IMR-90 (cell line): ENCODE results near the gene LDLRAD4. TPM values are rescaled to one million over a fixed set of nuclear protein-coding genes. Genes with fewer than 3 reads are reported as not detected.

Experiments
- ATAC-seq: fragments of 200-7000 bp; cut with Tn5 transposase; 2 replicates; pipeline ENCODE4 v1.9.1; 2020; ENCODE audit warnings: low read depth, mild to moderate bottlenecking, moderate library complexity
- BruUV-seq: library from RNA; stranded (reverse); fragments of 400-500 nt; replicated peaks from 2 replicates; lab custom pipeline; 2021; lab: Mats Ljungman, UMichigan
- CTCF ChIA-PET: fragments of 300-600 bp; formaldehyde crosslinking; extraction: SDS; loops from one replicate; lab custom pipeline; 2021; ENCODE audit warnings: antibody characterized with exemption; lab: Yijun Ruan, JAX
- POLR2A ChIA-PET: fragments of 300-600 bp; sonication (Branson Sonifier 250); formaldehyde crosslinking; loops from one replicate; lab custom pipeline; 2022; ENCODE audit warnings: antibody characterized with exemption; ENCODE audit not compliant: unreplicated experiment; lab: Charles Lee
- DNase-seq: peaks from one replicate; pipeline ENCODE4 v3.0.0; 2013
- H2AFZ ChIP-seq: replicated peaks from 2 replicates; pipeline ENCODE3; 2013; ENCODE audit warnings: low read length, mild to moderate bottlenecking; ENCODE audit not compliant: poor library complexity
- H2AK5ac ChIP-seq: 2 replicates; pipeline ENCODE4 v1.6.1; 2013; ENCODE audit warnings: low read depth, low read length, inconsistent platforms
- H2AK9ac ChIP-seq: replicated peaks from 2 replicates; pipeline ENCODE3; 2013; ENCODE audit warnings: mild to moderate bottlenecking, low read depth, low read length, moderate library complexity; ENCODE audit not compliant: poor library complexity
- H2BK120ac ChIP-seq: 2 replicates; pipeline ENCODE4 v1.6.1; 2013; ENCODE audit warnings: low read depth, low read length, inconsistent platforms
- H2BK15ac ChIP-seq: 3 replicates; pipeline ENCODE4 v1.6.1; 2013; ENCODE audit warnings: low read depth, low read length, inconsistent platforms
- H2BK20ac ChIP-seq: 2 replicates; pipeline ENCODE4 v1.6.1; 2013; ENCODE audit warnings: low read depth, mild to moderate bottlenecking, inconsistent platforms, low read length, moderate library complexity
- H2BK5ac ChIP-seq: 2 replicates; pipeline ENCODE4 v1.6.1; 2013; ENCODE audit warnings: mild to moderate bottlenecking, low read depth, low read length, inconsistent platforms; ENCODE audit not compliant: poor library complexity, severe bottlenecking
- H3K14ac ChIP-seq: replicated peaks from 2 replicates; pipeline ENCODE4 v1.6.1; 2013; ENCODE audit warnings: low read depth, low read length, inconsistent platforms
- H3K18ac ChIP-seq: 2 replicates; pipeline ENCODE4 v1.6.1; 2013; ENCODE audit warnings: low read depth, low read length, control low read depth
- H3K23ac ChIP-seq: 2 replicates; pipeline ENCODE4 v1.6.1; 2013; ENCODE audit warnings: low read depth, low read length, inconsistent platforms
- H3K27ac ChIP-seq: 2 replicates; pipeline ENCODE4 v1.5.1; 2013; ENCODE audit warnings: mild to moderate bottlenecking, control low read depth, low read length; ENCODE audit not compliant: insufficient read depth
- H3K27me3 ChIP-seq: 2 replicates; pipeline ENCODE4 v1.6.1; 2013; ENCODE audit warnings: low read length; ENCODE audit not compliant: control insufficient read depth, insufficient read depth
- H3K36me3 ChIP-seq: 2 replicates; pipeline ENCODE4 v1.6.1; 2013; ENCODE audit warnings: low read length, mixed read lengths; ENCODE audit not compliant: control insufficient read depth, insufficient read depth
- H3K4ac ChIP-seq: 2 replicates; pipeline ENCODE4 v1.6.1; 2013; ENCODE audit warnings: low read depth, low read length, inconsistent platforms
- H3K4me1 ChIP-seq: 2 replicates; pipeline ENCODE4 v1.6.1; 2013; ENCODE audit warnings: low read length, mixed read lengths; ENCODE audit not compliant: control insufficient read depth, insufficient read depth
- H3K4me2 ChIP-seq: 2 replicates; pipeline ENCODE4 v1.6.1; 2013; ENCODE audit warnings: low read depth, mild to moderate bottlenecking, control low read depth, low read length, moderate library complexity
- H3K4me3 ChIP-seq: 2 replicates; pipeline ENCODE4 v1.5.1; 2013; ENCODE audit warnings: low read depth, mild to moderate bottlenecking, control low read depth, low read length, moderate library complexity; ENCODE audit not compliant: insufficient read depth
- H3K56ac ChIP-seq: 2 replicates; pipeline ENCODE4 v1.6.1; 2013; ENCODE audit warnings: low read length, inconsistent platforms; ENCODE audit not compliant: insufficient read depth; ENCODE audit errors: extremely low read depth
- H3K79me1 ChIP-seq, 2 experiments: 2 replicates each; pipeline ENCODE4 v1.6.1; 2013; ENCODE audit warnings: low read length in 2 of 2, inconsistent platforms in 1 of 2, low read depth in 1 of 2
- H3K9ac ChIP-seq: 2 replicates; pipeline ENCODE4 v1.6.1; 2013; ENCODE audit warnings: low read depth, low read length, control low read depth
- H3K9me1 ChIP-seq: 2 replicates; pipeline ENCODE4 v1.6.1; 2013; ENCODE audit warnings: low read length, inconsistent platforms; ENCODE audit not compliant: insufficient read depth
- H3K9me3 ChIP-seq: 2 replicates; pipeline ENCODE4 v1.6.1; 2013; ENCODE audit warnings: low read length; ENCODE audit not compliant: control insufficient read depth, insufficient read depth
- H4K20me1 ChIP-seq: 2 replicates; pipeline ENCODE4 v1.6.1; 2013; ENCODE audit warnings: low read length, inconsistent platforms; ENCODE audit not compliant: insufficient read depth
- H4K5ac ChIP-seq: 2 replicates; pipeline ENCODE4 v1.6.1; 2013; ENCODE audit warnings: mild to moderate bottlenecking, low read depth, low read length, control low read depth
- H4K8ac ChIP-seq, 2 experiments: 2 replicates each; pipeline ENCODE4 v1.6.1; 2013; ENCODE audit warnings: low read depth in 2 of 2, low read length in 2 of 2, control low read depth in 1 of 2, inconsistent platforms in 1 of 2
- H4K91ac ChIP-seq: 2 replicates; pipeline ENCODE4 v1.6.1; 2013; ENCODE audit warnings: low read depth, low read length, inconsistent platforms; ENCODE audit not compliant: insufficient read depth
- BHLHE40 ChIP-seq: fragments of 150-350 bp; IDR thresholded peaks from 2 replicates; pipeline ENCODE4 v1.6.1; 2016; ENCODE audit warnings: mild to moderate bottlenecking, low read depth, low read length
- CEBPB ChIP-seq: IDR thresholded peaks from 2 replicates; pipeline ENCODE4 v1.6.1; 2012; ENCODE audit warnings: low read depth, low read length, improper control_type of control experiment
- CHD1 ChIP-seq: IDR thresholded peaks from 2 replicates; pipeline ENCODE4 v1.6.1; 2012; ENCODE audit warnings: low read depth, low read length, improper control_type of control experiment
- FOS ChIP-seq: fragments of 150-350 bp; IDR thresholded peaks from 2 replicates; pipeline ENCODE4 v1.6.1; 2016; ENCODE audit warnings: low read depth, low read length
- MAFK ChIP-seq: IDR thresholded peaks from 2 replicates; pipeline ENCODE4 v1.6.1; 2012; ENCODE audit warnings: low read depth, low read length, improper control_type of control experiment
- MAZ ChIP-seq: IDR thresholded peaks from 2 replicates; pipeline ENCODE4 v1.6.1; 2012; ENCODE audit warnings: low read depth, mild to moderate bottlenecking, low read length, improper control_type of control experiment, moderate library complexity, borderline replicate concordance
- MXI1 ChIP-seq: IDR thresholded peaks from 2 replicates; pipeline ENCODE4 v1.6.1; 2012; ENCODE audit warnings: low read depth, mild to moderate bottlenecking, low read length, moderate library complexity, borderline replicate concordance
- NFE2L2 ChIP-seq: fragments of 150-350 bp; IDR thresholded peaks from 2 replicates; pipeline ENCODE4 v1.6.1; 2016; ENCODE audit warnings: low read depth, mild to moderate bottlenecking, low read length
- POLR2A ChIP-seq: IDR thresholded peaks from 2 replicates; pipeline ENCODE4 v1.6.1; 2012; ENCODE audit warnings: mild to moderate bottlenecking, low read depth, low read length
- RAD21 ChIP-seq: IDR thresholded peaks from 2 replicates; pipeline ENCODE4 v1.6.1; 2012; ENCODE audit warnings: low read length, improper control_type of control experiment
- RCOR1 ChIP-seq: IDR thresholded peaks from 2 replicates; pipeline ENCODE4 v1.6.1; 2012; ENCODE audit warnings: mild to moderate bottlenecking, low read length, improper control_type of control experiment; ENCODE audit not compliant: insufficient replicate concordance
- RFX5 ChIP-seq: IDR thresholded peaks from 2 replicates; pipeline ENCODE4 v1.8.0; 2012; ENCODE audit warnings: low read depth, mild to moderate bottlenecking, low read length, moderate library complexity
- SMC3 ChIP-seq: fragments of 150-350 bp; IDR thresholded peaks from 2 replicates; pipeline ENCODE4 v1.6.1; 2016; ENCODE audit warnings: low read depth, mild to moderate bottlenecking, antibody characterized with exemption, low read length, moderate library complexity
- WGBS, 2 experiments: methylation state at CpG; one replicate each; pipeline versions ENCODE4 v1.1.5 to v1.1.7; 2013; ENCODE audit warnings: missing lambda C conversion rate in 2 of 2; ENCODE audit not compliant: insufficient read length in 1 of 2; ENCODE audit errors: extremely low coverage in 2 of 2; 5-methylcytosine and 5-hydroxymethylcytosine counted together
- dilution Hi-C: fragments of 300-500 bp; cut with HindIII; formaldehyde crosslinking; loops from one replicate; pipeline ENCODE4 v1.14.3; 2018; ENCODE audit warnings: low sequenced_read_pairs; ENCODE audit not compliant: unreplicated experiment
- in situ Hi-C: fragments of 300-500 bp; cut with MboI; formaldehyde crosslinking; loops from 3 replicates; pipeline ENCODE4 v1.14.3; 2019; ENCODE audit warnings: low sequenced_read_pairs, inconsistent platforms, mixed read lengths
- intact Hi-C: fragments of 100-400 bp; cut with micrococcal nuclease; formaldehyde crosslinking; loops from 2 replicates; pipeline ENCODE4 v1.10.0; 2022
- polyA plus RNA-seq, 3 experiments: library from polyadenylated mRNA; depleted of rRNA; stranded (reverse); fragments of >200 nt; gene quantifications; 2 replicates each; pipeline ENCODE4 v1.2.3, GENCODE V29; 2012; ENCODE audit warnings: low replicate concordance in 1 of 3
- total RNA-seq: library from RNA; depleted of rRNA; stranded (reverse); fragments of >200 nt; gene quantifications from 2 replicates; pipeline ENCODE4 v1.2.3, GENCODE V29; 2012
- TF ChIP-seq, protein P1 (sequence below): fragments of 150-350 bp; IDR thresholded peaks from 2 replicates; pipeline ENCODE4 v1.6.1; 2016; ENCODE audit warnings: low read depth, mild to moderate bottlenecking, low read length, moderate library complexity, borderline replicate concordance
- TF ChIP-seq, protein P2 (sequence below): fragments of 150-350 bp; IDR thresholded peaks from 2 replicates; pipeline ENCODE4 v1.6.1; 2017; ENCODE audit warnings: mild to moderate bottlenecking, antibody characterized with exemption, low read length, low read depth
- TF ChIP-seq, protein P3 (sequence below): conservative IDR thresholded peaks from 2 replicates; pipeline ENCODE4 v1.5.1; 2012; ENCODE audit warnings: mild to moderate bottlenecking, low read depth, low read length, improper control_type of control experiment

LDLRAD4 gene
- total and polyA plus RNA-seq, 2 of the 4 experiments (the other 2 are of a cell fraction), result not detected

DNA sequence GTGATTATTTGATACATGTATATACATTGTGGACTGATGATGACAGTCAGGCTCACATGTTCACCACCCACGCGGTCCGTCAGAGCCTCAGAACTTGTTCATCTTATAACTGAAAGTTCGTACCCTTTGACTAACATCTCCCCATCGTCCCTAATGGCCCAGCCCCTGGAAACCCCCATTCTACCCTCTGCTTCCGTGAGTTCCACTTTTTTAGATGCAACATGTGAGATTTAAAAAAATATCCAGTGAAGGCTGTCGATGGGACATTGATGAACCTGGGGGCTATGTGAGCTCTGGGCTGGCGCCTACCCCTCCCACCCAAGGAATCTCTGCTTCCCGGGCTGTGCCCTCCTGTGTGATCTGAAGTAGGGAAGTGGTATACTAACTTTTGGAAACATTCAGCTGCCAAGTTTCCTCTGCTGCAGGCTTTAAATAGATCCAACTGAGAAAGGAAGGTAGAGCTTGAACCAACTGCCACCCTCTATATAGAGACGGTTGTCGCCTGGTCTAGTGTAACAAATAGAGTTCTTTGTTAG, 344.0 kb downstream of the LDLRAD4 start:
- Histone ChIP-seq H3K36me3 (no peaks in the 10 kb centered on the region), H3K9ac (no peak overlapping the region), H3K79me1 (no peaks in the 10 kb centered on the region), H2AK9ac (no peak overlapping the region), H3K27me3 (no peaks in the 10 kb centered on the region; the same call in 1 of the 2 replicates), H3K23ac (no peak overlapping the region), H4K8ac (no peak overlapping the region), H3K4ac (no peak overlapping the region), H2AK5ac (no peak overlapping the region), H2BK20ac (no peak overlapping the region), H3K27ac (no peak overlapping the region), H4K91ac (no peak overlapping the region), H3K18ac (no peak overlapping the region), H4K20me1 (no peaks in the 10 kb centered on the region), H3K9me3 (no peaks in the 10 kb centered on the region), H2BK120ac (no peak overlapping the region), H3K4me3 (no peak overlapping the region), H3K9me1 (no peaks in the 10 kb centered on the region), H2AFZ (no peak overlapping the region), H3K4me1 (no peaks in the 10 kb centered on the region), H3K56ac (no peak overlapping the region), H2BK15ac (no peak overlapping the region), H2BK5ac (no peak overlapping the region), H3K4me2 (no peak overlapping the region), H3K14ac (no peak overlapping the region), H4K5ac (no peak overlapping the region)
- DNase-seq (no peak), ATAC-seq (no peak)
- intact Hi-C loops (no loop called here), in situ Hi-C loops (no loop called here), dilution Hi-C loops (no loop called here)
- ChIA-PET POLR2A (no interaction called here), CTCF (no interaction called here)
- TF ChIP-seq SMC3 (no peak), MXI1 (no peak), MAFK (no peak), RCOR1 (no peak), MAZ (no peak), FOS (no peak), CEBPB (no peak), RAD21 (no peak), RFX5 (no peak), POLR2A (no peak), NFE2L2 (no peak), BHLHE40 (no peak), CHD1 (no peak)
- TF ChIP-seq, protein P1, sequence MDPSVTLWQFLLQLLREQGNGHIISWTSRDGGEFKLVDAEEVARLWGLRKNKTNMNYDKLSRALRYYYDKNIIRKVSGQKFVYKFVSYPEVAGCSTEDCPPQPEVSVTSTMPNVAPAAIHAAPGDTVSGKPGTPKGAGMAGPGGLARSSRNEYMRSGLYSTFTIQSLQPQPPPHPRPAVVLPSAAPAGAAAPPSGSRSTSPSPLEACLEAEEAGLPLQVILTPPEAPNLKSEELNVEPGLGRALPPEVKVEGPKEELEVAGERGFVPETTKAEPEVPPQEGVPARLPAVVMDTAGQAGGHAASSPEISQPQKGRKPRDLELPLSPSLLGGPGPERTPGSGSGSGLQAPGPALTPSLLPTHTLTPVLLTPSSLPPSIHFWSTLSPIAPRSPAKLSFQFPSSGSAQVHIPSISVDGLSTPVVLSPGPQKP, result no peak
- TF ChIP-seq, protein P2, sequence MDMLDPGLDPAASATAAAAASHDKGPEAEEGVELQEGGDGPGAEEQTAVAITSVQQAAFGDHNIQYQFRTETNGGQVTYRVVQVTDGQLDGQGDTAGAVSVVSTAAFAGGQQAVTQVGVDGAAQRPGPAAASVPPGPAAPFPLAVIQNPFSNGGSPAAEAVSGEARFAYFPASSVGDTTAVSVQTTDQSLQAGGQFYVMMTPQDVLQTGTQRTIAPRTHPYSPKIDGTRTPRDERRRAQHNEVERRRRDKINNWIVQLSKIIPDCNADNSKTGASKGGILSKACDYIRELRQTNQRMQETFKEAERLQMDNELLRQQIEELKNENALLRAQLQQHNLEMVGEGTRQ, result no peak
- TF ChIP-seq, protein P3, sequence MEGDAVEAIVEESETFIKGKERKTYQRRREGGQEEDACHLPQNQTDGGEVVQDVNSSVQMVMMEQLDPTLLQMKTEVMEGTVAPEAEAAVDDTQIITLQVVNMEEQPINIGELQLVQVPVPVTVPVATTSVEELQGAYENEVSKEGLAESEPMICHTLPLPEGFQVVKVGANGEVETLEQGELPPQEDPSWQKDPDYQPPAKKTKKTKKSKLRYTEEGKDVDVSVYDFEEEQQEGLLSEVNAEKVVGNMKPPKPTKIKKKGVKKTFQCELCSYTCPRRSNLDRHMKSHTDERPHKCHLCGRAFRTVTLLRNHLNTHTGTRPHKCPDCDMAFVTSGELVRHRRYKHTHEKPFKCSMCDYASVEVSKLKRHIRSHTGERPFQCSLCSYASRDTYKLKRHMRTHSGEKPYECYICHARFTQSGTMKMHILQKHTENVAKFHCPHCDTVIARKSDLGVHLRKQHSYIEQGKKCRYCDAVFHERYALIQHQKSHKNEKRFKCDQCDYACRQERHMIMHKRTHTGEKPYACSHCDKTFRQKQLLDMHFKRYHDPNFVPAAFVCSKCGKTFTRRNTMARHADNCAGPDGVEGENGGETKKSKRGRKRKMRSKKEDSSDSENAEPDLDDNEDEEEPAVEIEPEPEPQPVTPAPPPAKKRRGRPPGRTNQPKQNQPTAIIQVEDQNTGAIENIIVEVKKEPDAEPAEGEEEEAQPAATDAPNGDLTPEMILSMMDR, result no peak
- no TSS peak for BruUV-seq
- no CpG with 5 or more reads among the region's 11 CpGs for WGBS, 2 experiments
